Stromal cell of bone marrow (primary cell): ENCODE results near the gene SLC2A1.

Experiments used
- DNase-seq: peaks from one replicate; pipeline ENCODE4 v3.0.0-alpha.2; 2012; ENCODE audit warnings: low read depth

The SLC2A1 gene

DNA sequence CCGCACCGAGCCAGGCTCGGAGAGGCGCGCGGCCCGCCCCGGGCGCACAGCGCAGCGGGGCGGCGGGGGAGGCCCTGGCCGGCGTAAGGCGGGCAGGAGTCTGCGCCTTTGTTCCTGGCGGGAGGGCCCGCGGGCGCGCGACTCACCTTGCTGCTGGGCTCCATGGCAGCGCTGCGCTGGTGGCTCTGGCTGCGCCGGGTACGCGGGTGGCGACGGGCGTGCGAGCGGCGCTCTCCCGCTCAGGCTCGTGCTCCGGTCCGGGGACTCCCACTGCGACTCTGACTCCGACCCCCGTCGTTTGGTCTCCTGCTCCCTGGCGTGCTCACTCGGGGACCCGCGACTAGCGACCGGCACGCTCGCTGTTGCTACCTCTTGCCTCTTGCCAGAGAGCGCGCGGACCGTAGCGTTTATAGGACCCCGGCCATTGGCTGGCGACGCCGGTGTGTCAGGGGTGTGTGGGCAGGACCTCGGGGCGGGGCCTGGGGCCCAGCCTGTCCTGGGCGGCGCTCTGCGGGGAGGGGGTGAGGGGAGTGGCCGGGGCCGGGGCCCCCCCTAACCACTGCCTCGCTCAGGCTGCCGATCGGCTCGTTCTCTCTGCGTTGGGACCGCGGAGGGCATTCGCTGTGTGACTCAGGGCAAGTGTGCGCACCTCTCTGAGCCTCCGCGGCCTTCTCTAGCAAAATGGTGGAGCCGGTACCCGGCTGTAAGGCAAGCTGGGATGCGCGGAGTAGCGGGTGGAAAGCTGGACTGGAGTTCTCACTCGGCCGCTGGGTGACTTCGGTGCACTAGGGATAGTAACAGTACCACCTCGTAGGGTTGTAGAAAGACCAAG, at the start of gene SLC2A1:
Gene SLC2A1, minus strand, starts transcription at position 381 of the 832 bp plus-strand sequence. Its CDS starts 217 bp downstream, at position 164.
- peak; percentile 84 for DNase-seq

DNA sequence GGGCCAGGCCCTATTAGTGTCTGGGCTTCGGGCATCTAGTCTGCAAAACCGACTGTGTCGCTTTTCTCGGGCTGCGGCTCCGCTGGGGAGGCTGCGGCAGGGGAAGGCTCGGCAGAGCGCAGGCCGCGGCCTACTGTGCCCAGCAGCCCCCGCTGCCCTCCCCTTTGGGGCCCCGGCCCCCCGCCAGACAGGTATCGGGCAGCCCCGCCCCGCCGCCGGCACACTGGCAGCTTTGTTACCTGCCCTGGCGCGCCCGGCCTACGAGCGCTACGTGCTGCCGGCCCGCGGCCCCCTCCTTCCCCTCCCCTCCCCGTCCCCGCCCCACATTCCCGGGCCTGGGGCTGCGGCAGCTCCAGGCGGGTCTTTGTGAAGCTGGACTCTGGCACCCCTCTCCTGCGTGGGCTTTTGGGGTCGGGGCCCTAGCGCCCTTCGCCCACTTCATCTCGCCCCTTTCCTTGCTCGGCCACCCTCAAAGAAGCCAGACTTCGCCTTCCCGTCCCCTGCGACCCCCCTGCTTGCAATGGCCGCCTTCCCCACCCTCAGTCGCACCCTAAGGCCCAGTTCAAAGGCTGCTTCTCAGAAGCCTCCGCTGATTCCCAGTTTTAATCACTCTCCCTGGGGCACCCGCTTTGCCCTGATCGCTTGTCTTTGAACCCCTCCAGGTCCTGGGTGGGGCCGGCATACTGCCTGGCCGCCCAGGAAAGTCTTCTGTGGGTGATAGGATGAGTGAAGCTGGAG, 48.9 kb upstream of the SLC2A1 start:
- no peak for DNase-seq

DNA sequence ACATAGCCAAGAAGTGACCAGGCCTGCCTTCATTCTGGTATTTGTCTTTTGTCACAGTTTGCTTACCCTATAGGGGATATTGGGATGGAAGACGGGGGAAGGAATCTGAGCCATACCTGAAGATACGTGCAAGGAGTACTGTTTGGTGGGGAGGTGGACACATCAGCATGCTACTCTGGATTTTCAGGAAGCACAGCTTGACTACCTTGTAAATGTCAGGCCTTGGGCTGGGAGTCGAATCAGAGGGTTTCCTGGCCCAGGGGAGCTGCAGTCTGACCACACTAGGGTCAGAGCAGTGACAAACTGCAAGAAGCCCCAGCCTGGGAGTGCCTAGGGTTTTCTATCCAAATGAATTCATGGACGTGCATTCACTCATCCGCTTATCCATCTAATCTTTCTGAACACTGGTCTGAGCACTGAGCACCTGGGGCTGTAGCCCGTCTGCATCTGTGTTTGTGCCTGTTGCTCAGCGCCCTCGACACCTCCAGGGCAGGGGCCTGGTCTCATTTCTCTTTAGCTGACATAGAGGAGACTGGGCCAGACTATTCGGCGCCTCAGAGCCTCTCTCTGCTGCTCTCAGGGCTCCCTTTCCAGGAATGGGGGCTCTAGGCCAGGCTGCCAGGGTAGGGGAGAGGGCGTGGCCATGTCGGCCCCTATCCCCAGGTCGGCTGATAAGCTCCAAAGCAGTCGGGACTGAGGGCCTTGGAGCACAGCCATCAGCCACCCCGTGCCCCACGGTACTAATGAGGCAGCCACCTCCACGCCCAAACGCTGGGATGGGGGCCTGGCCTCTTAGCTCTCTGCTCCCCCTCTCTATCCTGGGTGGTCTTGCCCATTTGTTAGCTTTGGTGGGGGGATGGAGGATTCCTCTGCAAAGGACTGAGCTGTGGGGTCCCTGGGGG, 47.0 kb upstream of the SLC2A1 start:
- DNase-seq, result no peak

DNA sequence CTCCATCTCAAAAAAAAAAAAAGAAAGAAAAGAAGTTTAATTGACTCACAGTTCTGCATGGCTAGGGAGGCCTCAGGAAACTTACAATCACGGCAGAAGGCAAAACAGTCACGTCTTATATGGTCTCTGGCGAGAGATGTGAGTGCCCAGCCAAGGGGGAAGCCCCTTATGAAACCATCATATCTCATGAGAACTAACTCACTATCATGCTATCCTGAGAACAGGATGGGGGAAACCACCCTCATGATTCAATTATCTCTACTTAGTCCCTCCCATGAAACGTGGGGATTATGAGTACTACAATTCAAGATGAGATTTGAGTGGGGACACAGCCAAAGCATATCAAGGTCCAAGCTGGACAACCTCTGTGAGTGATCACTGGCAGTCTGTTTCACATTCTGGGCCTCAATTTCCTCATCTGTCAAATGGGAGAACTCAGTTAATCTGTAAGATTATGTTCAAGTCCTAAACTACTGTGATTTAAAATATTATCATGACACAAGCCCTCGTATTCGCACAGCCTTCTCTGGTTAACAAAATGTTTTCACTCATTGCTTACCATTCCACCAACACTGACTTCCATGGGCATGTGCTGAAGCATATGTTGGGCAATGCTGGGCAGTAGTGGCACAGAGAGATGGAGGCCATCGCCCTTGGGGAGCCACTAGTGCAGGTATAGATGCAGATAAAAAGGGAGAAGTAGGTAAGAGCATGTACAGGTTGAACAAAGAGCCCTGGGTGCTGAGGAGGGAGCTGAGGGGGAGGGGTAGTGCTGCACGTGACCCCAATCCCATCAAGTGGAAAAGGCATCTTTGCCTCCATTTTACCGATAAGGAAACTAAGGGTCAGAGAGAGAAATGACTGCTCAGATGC, 46.2 kb upstream of the SLC2A1 start:
- DNase-seq, result no peak

DNA sequence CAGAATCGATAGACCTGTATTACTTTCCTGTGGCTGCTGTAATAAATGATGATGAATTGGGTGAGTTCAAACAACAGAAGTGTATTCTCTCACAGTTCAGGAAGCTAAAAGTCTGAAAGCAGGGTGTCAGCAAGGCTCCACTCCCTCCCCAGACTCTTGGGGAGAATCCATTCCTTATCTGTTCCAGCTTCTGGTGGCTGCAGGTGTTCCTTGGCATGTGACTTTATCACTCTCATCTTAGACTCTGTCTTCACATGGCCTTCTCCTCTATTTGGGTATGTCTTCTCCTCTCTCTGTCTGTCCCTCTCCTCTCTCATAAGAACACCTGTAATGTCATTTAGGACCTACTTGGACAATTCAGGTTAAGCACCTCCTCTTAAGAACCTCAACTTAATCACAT, 44.1 kb upstream of the SLC2A1 start:
- no peak for DNase-seq

DNA sequence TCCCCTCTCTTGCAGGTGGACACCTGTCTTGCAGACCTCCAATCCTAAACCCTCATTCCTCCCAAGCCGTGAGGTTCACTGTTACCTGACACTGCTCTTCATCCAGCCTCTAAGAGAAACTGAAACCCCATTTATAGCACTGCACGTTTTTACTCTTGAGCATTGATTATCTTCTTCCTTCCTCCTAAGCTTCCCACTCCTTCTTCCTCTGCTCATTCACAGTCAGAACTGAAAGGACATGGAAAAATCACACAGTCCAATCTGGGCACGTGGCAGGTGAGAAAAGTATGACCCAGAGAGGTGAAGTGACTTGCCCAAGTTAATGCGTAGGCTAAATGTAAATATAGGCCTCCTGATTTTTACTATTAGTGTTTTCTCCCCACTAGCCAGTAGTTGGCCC, 43.4 kb upstream of the SLC2A1 start:
- no peak for DNase-seq

DNA sequence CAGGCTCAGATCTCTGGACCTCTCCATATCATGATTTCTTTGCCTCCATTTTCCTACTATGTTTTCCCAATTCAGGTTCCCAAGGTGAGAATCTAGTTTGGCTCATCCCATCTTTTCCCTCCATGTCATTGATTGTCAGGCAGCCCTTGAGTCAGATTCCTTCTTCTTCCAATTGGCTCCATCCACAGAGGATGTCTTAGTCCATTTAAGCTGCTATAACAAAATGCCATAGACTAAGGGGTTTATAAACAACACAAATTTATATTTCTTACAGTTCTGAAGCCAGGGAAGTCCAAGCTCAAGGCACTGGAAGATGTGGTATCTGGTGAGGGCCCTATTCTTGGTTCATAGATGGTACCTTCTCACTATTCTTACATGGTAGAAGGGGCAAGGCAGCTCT, 42.8 kb upstream of the SLC2A1 start:
- no peak for DNase-seq

DNA sequence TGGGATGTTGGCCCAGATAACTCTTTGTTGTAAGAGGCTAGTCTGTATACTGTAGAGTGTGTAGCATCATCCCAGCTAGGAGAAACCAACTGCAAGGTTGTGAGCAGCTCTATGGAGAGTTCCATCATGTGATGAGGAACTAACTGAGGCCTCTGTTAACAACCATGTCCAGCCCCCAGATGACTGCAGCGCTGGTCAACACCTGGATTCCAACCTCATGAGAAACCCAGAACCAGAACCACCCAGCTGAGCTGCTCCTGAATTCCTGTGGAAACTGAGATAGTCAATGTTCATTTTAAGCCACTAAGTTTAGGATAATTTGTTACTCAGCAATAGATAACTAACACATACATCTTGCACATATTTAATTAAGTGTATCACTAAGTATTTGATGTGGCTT, 41.6 kb upstream of the SLC2A1 start:
- no peak for DNase-seq

DNA sequence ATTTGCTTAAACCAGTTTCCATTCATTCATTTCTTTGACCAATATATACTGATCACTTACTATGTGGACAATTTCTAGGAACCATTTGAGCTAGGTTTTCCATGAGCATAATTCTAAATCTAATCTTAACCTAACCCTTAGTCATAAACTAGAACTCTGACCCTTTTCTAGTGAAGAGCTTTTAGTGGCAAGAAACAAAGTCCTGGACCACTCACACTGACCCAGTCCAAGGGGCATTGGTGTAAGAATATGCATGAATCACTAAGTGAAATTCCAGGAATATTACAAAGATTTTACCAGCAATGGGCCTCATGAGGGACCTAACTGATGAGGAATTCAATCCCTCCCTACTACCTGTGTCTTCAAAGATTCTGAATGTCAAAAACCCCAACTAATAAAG, 40.6 kb upstream of the SLC2A1 start:
- no peak for DNase-seq

DNA sequence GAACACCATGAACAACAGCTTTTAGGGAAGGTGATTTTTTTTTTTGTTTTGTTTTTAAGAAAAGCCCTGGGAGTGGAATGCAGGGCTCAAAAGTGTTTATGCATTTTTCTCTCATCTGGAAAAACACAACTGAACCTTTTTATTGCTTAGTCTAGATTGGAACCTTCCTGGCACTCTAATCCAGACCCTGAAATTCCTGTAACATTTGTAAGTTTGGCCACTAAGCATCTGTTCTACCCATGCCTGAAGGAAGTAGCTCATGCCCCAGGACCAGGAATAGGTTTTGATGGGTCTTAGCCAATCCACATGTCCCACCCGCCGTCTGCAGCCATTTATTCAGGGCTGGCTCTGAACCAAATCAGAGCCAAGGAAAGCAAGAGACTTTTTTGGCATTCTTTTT, 39.7 kb upstream of the SLC2A1 start:
- DNase-seq, result no peak

DNA sequence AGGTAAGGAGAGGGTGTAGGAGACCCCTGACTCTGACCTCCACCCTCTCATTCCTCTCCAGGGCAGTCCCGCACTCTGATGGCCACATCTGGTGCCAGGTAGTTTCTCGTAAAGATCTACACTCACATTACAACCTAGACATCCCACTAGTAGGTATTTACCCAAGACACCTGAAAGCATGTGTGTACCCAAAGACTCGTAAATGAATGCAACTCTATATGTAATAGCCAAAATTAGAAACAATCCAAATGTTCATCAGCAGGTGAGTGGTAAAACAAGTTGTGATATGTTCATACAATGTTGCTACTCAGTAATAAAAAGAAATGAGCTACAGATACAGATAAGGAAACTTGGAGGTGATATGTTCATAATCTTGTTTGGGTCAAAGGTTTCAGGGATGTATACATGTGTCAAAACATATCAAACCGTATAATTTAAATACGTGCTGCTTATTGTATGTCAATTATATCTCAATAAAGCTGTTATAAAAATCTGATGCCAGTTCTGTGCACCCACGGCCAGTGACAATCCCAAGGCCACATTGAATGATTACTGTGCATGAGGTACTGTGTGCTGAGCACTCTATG, 37.8 kb upstream of the SLC2A1 start:
- DNase-seq, result no peak

DNA sequence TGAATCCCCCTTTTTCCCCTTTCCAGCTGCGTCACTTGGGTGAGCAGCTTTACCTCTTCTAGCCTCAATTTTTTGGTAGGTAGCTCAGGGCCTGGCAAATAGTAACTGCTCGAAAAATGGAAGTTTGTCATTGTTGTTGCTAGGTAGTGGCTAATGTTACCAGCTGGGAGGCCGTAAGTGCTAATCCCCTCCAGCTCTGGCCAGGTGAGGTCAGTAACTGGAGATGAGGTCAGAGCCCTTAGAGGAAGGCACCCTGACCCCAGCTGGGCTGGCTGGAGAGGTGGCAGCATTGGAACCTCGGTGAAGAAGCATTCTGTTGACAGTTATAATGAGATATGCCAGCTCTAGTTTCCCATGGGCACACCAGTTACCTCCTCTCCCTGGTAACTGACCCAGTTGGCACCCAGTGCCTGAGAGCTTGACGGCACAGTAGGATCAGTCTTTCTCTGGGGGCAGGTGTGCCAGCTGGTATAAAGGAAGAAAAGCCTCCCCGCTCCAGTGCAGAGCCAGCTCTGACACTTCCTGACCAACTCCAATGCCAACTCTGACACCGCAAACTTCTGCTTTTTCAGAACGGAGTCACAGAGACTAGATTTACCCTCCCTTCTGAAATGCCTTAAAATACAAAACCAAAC, 35.0 kb upstream of the SLC2A1 start:
- DNase-seq, result no peak

DNA sequence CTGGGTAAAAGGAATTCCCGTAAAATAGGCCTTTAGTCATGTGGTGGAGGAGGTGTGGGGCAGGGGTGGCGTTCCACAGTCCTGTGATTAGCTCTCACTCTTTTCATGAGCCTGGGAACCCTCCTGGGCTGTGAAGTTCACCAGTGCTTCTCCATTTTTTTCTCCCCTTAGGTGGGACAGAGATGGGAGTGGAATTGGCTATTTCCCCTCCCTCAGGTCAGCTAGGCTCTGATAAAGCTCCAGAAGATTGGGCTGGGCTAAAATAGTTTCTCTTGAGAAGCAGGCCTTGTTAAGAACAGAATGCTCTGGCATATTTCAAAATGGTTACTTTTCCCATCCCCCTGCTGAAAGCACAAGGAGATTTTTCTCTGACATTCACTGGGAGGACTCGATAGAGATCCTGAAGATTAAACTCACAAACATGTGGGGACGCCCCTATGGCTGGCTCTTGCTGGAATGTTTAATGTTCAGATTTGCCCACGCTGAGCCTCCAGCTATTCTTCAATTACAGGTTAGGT, 33.4 kb upstream of the SLC2A1 start:
- no peak for DNase-seq

DNA sequence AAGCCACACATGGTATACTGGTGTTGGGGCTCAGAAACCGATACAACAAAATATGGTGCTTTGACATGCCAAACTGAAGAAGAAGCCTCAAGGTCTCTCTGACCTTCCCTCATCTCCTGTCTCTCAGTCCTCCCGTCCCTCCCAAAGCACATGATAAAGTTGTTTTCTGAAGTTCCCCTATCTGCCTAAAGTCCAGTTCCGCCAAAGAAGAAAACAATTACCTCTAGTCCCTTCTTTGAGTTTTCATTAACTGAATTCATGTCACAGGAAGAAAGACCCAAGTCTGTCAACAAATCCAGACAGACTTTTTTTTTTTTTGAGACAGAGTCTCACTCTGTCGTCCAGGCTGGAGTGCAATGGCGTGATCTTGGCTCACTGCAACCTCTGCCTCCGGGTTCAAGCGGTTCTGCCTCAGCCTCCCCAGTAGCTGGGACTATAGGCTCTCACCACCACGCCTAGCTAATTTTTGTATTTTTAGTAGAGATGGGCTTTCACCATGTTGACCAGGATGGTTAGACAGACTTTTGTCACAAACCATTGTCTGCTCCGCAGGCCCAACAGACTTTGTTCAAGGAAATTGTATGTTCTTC, 32.2 kb upstream of the SLC2A1 start:
- no peak for DNase-seq

DNA sequence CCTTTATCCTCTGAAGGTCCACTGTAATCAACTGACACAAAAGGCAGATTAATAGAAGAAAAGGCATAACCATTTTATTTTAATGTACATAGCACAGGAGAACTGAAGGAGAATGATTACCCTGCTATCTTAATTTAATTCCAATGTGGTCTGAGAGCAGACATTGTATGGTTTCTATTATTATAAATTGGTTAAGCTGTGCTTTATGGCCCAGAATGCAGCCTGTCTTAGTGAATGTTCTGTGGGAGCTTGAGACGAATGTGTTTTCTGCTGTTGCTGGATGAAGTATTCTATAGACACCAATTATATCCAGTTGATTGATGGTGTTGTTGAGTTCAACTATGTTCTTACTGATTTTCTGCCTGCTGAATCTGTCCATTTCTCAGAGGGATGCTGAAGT, 25.0 kb upstream of the SLC2A1 start:
- DNase-seq, result no peak

DNA sequence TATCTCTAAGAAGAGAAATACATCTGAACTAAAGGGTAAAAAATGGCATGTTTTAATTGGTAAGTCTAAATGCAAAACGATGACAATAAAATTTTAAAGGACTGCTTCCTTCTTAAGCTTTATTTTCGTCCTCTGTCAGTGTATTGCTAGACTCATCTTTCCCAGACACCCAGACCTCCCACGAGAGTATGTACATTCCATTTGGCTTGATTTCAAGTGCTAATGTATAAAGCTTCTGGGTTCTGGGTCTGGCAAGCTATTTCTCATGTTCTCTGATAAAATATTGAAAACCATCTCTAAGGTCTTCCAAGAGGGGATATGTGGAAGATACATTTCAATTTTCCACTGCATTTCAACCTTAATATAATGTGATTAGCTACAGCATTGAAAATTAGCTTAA, 24.6 kb upstream of the SLC2A1 start:
- DNase-seq, result no peak

DNA sequence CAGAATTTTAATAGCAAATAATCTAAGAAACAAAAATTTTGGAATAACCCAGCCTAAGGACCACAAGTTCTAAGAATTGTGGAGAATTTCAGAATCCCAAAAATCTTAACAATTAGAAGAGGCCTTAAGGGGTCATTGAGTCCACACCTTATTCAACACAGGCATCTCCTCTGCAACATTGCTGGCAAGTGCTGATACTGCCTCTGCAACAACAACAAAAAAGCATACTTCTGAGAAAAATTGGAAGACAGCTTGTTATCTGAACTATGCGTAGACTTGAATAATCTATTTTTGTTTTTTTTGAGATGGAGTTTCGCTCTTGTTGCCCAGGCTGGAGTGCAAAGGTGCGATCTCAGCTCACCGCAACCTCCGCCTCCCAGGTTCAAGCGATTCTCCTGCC, 24.0 kb upstream of the SLC2A1 start:
- no peak for DNase-seq

DNA sequence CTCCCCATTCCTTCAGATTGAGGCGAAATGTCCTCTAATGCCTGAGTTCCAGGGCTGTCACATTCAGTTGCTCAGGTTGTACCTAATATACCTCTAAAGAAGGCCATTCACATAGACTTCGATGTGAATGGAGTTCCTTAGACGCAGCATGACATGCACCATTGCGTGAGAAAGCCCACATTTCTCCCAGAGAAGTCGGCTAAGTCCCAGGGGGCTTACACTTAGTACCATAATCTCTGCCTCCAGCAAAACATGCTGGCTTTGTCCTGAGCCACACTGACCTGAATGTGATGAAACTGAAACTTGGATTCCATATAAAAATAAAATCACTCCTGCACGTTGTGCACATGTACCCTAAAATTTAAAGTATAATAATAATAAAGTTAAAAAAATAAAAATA, 23.2 kb upstream of the SLC2A1 start:
- no peak for DNase-seq

DNA sequence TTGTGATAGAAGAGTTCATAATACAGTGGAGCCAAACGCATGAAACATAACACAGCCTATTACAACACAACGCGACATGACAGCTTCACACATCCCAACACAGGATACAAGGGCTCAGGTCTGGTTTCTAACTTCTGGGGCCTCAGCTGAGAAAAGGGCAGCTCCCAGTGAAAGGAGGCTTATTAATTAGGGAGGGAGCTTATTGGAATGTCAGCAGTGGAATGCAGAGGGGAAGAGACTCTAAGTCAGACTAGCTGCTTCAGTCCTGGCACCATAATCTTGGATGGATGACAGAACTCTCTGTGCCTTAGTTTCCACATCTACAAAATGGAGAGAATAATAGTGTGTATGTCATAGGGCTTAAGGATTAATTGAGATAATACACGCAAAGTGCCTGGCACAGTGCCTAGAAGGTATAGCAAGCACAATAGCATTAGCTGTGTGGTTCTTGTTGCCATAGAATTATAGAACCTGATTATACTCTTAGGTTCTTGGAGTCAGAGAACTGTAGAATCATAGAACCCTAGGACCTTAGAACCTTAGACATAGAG, 22.7 kb upstream of the SLC2A1 start:
- no peak for DNase-seq
